MM.1S (cell line): ENCODE measurements around the gene PHLDB2.

Experiments used
- DNase-seq: peaks from one replicate; pipeline ENCODE4 v3.0.0-alpha.2; 2015
- H2AFZ ChIP-seq: fragments of 300-600 bp; sonication (generic); 2 replicates; pipeline ENCODE4 v1.6.0; 2016; ENCODE audit warnings: antibody characterized with exemption, low read length
- H3F3A ChIP-seq: fragments of 300-600 bp; sonication (generic); 2 replicates; pipeline ENCODE4 v1.6.1; 2016; ENCODE audit warnings: mild to moderate bottlenecking, antibody characterized with exemption, low read length, moderate library complexity, mixed read lengths; ENCODE audit not compliant: insufficient read depth
- H3K27ac ChIP-seq: fragments of 300-600 bp; sonication (generic); 2 replicates; pipeline ENCODE4 v1.5.1; 2016; ENCODE audit warnings: mild to moderate bottlenecking, low read length
- H3K27me3 ChIP-seq: fragments of 300-600 bp; sonication (generic); replicated peaks from 2 replicates; pipeline ENCODE4 v1.6.0; 2016; ENCODE audit warnings: low read length; ENCODE audit not compliant: insufficient read depth
- H3K36me3 ChIP-seq: fragments of 300-600 bp; sonication (generic); replicated peaks from 2 replicates; pipeline ENCODE4 v1.6.1; 2016; ENCODE audit warnings: mild to moderate bottlenecking, low read length, mixed read lengths; ENCODE audit not compliant: insufficient read depth
- H3K4me1 ChIP-seq: fragments of 300-600 bp; sonication (generic); 2 replicates; pipeline ENCODE4 v1.6.1; 2016; ENCODE audit warnings: low read length, mixed read lengths
- H3K4me2 ChIP-seq: fragments of 300-600 bp; sonication (generic); 2 replicates; pipeline ENCODE4 v1.6.0; 2016; ENCODE audit warnings: low read depth, low read length
- H3K4me3 ChIP-seq: fragments of 300-600 bp; sonication (generic); 2 replicates; pipeline ENCODE4 v1.5.1; 2016; ENCODE audit warnings: low read length, mixed read lengths
- H3K79me2 ChIP-seq: fragments of 300-600 bp; sonication (generic); 2 replicates; pipeline ENCODE4 v1.6.1; 2016; ENCODE audit warnings: mixed run types, low read length, mixed read lengths
- H3K9ac ChIP-seq: fragments of 300-600 bp; sonication (generic); 2 replicates; pipeline ENCODE4 v1.6.1; 2016; ENCODE audit warnings: low read length, mixed read lengths
- H3K9me2 ChIP-seq: fragments of 300-600 bp; sonication (generic); replicated peaks from 2 replicates; pipeline ENCODE4 v1.6.1; 2016; ENCODE audit warnings: mild to moderate bottlenecking, low read length, mixed read lengths; ENCODE audit not compliant: insufficient read depth
- H3K9me3 ChIP-seq: fragments of 300-600 bp; sonication (generic); replicated peaks from 2 replicates; pipeline ENCODE4 v1.6.1; 2016; ENCODE audit warnings: mild to moderate bottlenecking, low read length, mixed read lengths; ENCODE audit not compliant: insufficient read depth
- H4K20me1 ChIP-seq: fragments of 300-600 bp; sonication (generic); 2 replicates; pipeline ENCODE4 v1.6.1; 2016; ENCODE audit warnings: mild to moderate bottlenecking, low read length, moderate library complexity, mixed read lengths; ENCODE audit not compliant: insufficient read depth
- EZH2 ChIP-seq: fragments of 300-600 bp; sonication (generic); optimal IDR thresholded peaks from 2 replicates; pipeline ENCODE3; 2017; ENCODE audit warnings: low read depth, mild to moderate bottlenecking, antibody characterized with exemption, low read length, mixed read lengths
- EZH2phosphoT487 ChIP-seq: fragments of 300-600 bp; sonication (generic); IDR thresholded peaks from 2 replicates; pipeline ENCODE4 v1.6.1; 2018; ENCODE audit warnings: antibody characterized with exemption, low read length
- TF ChIP-seq, protein P1 (sequence below): fragments of 300-600 bp; sonication (generic); IDR thresholded peaks from 2 replicates; pipeline ENCODE4 v1.5.1; 2016; ENCODE audit warnings: antibody characterized with exemption, low read length, mixed read lengths

Gene PHLDB2

GRCh38 chr3:111819927-111820326 lies 39.1 kb upstream of the PHLDB2 start:
- no peaks in the 10 kb centered on the region for H3K27me3 ChIP-seq
- no peaks in the 10 kb centered on the region for H3F3A ChIP-seq
- no peak overlapping the region for H3K4me3 ChIP-seq
- no peaks in the 10 kb centered on the region for H4K20me1 ChIP-seq
- H3K27ac ChIP-seq = no peak overlapping the region
- DNase-seq = no peak
- no peak overlapping the region for H2AFZ ChIP-seq
- H3K4me2 ChIP-seq = no peak overlapping the region
- no peak overlapping the region for H3K9ac ChIP-seq
- H3K9me2 ChIP-seq = no peaks in the 10 kb centered on the region
- no peak for TF ChIP-seq EZH2phosphoT487
- TF ChIP-seq, protein P1, sequence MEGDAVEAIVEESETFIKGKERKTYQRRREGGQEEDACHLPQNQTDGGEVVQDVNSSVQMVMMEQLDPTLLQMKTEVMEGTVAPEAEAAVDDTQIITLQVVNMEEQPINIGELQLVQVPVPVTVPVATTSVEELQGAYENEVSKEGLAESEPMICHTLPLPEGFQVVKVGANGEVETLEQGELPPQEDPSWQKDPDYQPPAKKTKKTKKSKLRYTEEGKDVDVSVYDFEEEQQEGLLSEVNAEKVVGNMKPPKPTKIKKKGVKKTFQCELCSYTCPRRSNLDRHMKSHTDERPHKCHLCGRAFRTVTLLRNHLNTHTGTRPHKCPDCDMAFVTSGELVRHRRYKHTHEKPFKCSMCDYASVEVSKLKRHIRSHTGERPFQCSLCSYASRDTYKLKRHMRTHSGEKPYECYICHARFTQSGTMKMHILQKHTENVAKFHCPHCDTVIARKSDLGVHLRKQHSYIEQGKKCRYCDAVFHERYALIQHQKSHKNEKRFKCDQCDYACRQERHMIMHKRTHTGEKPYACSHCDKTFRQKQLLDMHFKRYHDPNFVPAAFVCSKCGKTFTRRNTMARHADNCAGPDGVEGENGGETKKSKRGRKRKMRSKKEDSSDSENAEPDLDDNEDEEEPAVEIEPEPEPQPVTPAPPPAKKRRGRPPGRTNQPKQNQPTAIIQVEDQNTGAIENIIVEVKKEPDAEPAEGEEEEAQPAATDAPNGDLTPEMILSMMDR = no peak
- no peak for TF ChIP-seq EZH2
- H3K79me2 ChIP-seq = no peaks in the 10 kb centered on the region
- no peaks in the 10 kb centered on the region for H3K36me3 ChIP-seq
- H3K9me3 ChIP-seq = no peaks in the 10 kb centered on the region
- H3K4me1 ChIP-seq = 0 out of 2 replicates have a peak, but pooled peaks cover 6% of the 10 kb centered on the region

GRCh38 chr3:111820651-111821050 lies 38.4 kb upstream of the PHLDB2 start:
- no peaks in the 10 kb centered on the region for H3K79me2 ChIP-seq
- no peaks in the 10 kb centered on the region for H3K9me3 ChIP-seq
- H3K9me2 ChIP-seq = no peaks in the 10 kb centered on the region
- no peaks in the 10 kb centered on the region for H3F3A ChIP-seq
- no peak overlapping the region for H2AFZ ChIP-seq
- no peak overlapping the region for H3K27ac ChIP-seq
- H4K20me1 ChIP-seq = no peaks in the 10 kb centered on the region
- H3K4me1 ChIP-seq = 0 out of 2 replicates have a peak, but pooled peaks cover 6% of the 10 kb centered on the region
- TF ChIP-seq EZH2phosphoT487 (no peak), EZH2 (no peak)
- TF ChIP-seq, protein P1 = no peak
- no peak for DNase-seq
- H3K27me3 ChIP-seq = no peaks in the 10 kb centered on the region
- H3K9ac ChIP-seq = no peak overlapping the region
- no peak overlapping the region for H3K4me2 ChIP-seq
- H3K4me3 ChIP-seq = no peak overlapping the region
- no peaks in the 10 kb centered on the region for H3K36me3 ChIP-seq

GRCh38 chr3:111821891-111822290 lies 37.2 kb upstream of the PHLDB2 start:
- Histone ChIP-seq H3K9ac (no peak overlapping the region), H3K36me3 (no peaks in the 10 kb centered on the region), H3F3A (no peaks in the 10 kb centered on the region), H3K4me3 (no peak overlapping the region), H3K4me2 (no peak overlapping the region), H3K9me2 (no peaks in the 10 kb centered on the region), H3K4me1 (0 out of 2 replicates have a peak, but pooled peaks cover 6% of the 10 kb centered on the region), H3K79me2 (no peaks in the 10 kb centered on the region), H2AFZ (no peak overlapping the region), H3K27ac (no peak overlapping the region), H4K20me1 (no peaks in the 10 kb centered on the region), H3K27me3 (no peaks in the 10 kb centered on the region), H3K9me3 (no peaks in the 10 kb centered on the region)
- no peak for DNase-seq
- TF ChIP-seq, protein P1 = no peak
- TF ChIP-seq EZH2 (no peak), EZH2phosphoT487 (no peak)
